ENCODE measurements around the gene HSPD1.
A peak's percentile ranks its signal among the peaks of the same experiment; 100 is the strongest.

Gene HSPD1

DNA sequence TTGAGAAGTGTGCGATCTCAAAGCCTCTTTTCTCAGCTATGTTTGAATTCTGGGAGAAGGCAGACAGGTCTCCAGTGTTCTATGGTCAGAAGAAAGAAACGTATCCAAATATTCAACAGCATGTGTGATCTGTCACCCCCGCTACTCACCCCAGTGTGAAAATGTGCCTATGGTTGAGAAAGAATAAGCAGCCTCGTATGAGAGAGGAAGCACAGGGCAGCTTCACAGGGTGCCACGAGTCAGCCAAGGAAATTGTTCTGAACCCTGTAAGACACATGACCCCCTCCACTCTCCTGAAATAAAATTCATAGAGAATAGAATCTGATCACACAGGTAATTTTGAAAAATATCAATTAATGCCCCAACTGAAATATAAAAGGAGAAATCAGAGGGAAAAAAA lies 56.8 kb downstream of the HSPD1 start:
- DNase-seq = peak in 2 of 56 donors; percentile 5 to 17

GRCh38 chr2:197437380-197437779 lies 62.3 kb downstream of the HSPD1 start:
- no peak for DNase-seq

All from nucleus accumbens (tissue), 56 donors.